GM19240 (cell line): Measurements from ENCODE around the gene SERPINB2.
"Not testable (repeated sequence)": the region's sequence is repeated elsewhere in the genome, so short reads cannot be mapped to it uniquely, and the experiment has no call there.

Experiments
- DNase-seq: peaks from one replicate; pipeline ENCODE4 v3.0.0; 2011; ENCODE audit warnings: low spot score; ENCODE audit not compliant: insufficient read length

The SERPINB2 gene

DNA sequence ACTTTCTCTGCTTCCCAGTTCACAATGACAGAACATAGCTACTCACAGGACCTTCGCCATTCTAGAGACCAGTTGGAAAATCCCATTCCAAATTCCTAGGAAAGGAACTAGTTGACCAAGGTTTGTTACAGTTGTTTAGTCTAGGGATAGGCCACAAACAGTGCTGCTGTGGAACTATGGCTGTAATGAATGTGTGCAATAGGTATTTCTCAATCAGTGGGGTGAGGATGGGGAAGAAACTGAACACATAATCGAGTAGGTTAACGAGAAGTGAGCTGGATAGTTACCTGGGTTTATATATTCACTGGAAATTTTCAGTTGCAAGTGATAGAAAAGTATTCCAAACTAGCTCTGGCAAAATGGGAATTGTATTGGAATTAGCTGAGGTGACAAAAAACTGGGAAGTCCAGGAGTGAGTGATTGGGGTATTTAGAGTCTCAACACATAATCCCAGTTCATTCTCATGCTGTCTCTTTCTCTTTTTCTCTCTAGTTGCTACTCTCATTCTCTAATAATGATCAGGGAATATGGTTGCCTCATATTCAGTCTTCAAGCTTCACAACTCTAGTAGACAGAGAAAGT lies 43.4 kb downstream of the SERPINB2 start:
- no peak for DNase-seq

GRCh38 chr18:63936156-63936931 lies 48.8 kb downstream of the SERPINB2 start:
- peak; percentile 40 for DNase-seq

- no peak for DNase-seq
These were observed 49.5 kb downstream of the SERPINB2 start for GRCh38 chr18:63936932-63937393.

DNA sequence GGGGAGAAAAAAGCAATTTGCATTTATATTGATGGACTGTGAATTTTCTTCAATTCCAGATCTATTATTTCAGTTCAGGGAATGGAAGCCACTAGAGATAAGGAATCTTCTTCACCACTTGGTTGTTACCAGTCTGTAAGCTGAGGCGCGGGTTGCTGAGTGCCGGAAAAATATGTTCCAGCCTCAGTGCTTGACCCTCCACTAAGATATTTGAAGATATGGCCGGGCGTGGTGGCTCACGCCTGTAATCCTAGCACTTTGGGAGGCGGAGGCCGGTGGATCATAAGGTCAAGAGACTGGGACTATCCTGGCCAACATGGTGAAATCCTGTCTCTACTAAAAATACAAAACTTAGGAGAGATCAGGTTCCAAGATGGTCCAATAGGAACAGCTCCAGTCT lies 52.5 kb downstream of the SERPINB2 start:
- DNase-seq, result no peak

DNA sequence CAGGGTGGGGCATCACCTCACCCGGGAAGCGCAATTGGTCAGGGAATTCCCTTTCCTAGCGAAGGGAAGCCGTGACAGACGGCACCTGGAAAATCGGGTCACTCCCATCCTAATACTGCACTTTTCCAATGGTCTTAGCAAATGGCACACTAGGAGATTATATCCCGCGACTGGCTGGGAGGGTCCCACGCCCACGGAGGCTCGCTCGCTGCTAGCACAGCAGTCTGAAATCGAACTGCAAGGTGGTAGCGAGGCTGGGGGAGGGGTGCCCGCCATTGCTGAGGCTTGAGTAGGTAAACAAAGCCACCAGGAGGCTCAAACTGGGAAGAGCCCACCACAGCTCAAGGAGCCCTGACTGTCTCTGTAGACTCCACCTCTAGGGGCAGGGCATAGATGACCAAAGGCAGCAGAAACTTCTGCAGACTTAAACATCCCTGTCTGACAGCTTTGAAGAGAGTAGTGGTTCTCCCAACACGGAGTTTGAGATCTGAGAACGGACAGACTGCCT lies 53.1 kb downstream of the SERPINB2 start:
- DNase-seq, result not testable (repeated sequence)

DNA sequence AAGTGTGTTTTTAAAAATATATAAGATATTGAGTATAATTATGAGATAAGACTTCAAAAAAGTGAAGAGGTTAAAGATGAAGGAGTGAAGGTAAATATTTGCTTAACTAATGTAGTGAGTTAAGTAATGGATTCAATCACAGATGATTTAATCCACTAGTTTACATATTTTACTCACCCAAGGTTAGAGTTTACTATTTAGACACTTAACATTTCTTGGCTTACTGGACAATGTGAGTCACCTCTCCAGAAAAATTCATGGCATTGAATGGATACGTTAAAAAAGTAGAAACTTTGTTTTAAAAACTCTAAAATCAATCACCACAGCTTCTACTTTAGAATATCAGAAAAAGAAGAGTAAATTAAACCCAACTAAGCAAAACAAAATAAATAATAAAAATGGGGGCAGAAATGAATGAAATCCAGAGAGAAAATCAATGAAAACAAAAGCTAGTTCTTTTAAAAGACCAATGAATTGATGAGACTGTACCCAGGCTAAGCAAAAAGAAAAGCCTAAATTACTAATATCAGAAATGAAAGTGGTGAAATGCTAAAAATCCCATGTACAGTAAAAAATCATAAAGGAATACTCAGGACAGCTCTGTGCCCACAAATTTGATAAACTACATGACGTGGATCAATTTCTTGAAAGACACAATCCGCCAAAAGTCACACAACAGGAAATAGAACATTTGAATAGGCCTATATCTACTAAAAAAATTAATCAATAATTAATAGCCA lies 59.7 kb downstream of the SERPINB2 start:
- DNase-seq, result no peak

DNA sequence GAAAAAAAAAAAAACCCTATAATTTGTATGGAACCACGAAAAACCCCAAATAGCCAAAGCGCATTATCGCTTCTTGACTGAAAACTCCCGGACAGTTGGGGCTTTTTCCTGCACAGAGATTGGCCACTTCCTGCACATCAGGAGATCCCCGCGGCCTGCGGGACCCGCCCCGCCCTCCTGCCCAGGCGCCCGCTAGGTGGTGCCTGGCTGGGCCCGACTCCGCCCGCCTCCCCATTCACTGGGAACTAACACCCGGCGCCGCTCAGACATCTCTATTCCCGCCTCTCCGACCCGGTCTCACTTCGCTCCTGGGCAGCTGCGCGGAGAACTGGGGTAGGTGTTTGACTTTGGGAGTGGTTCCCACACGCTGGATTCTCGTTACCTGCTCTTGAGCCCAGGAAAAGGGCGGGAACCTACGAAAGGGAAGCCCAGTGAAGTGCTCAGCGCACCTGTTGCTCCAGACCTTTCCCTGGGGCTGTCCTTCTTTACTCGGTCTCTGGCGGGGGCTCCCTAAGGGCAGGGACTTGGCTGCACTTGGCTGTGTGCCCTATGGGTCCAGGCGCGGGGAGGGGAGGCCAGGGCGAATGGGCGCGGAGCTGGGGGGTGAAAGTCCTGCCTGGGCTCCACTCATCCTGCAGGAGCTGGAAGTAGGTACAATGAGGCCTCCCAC lies 61.7 kb downstream of the SERPINB2 start, which contains the start of gene HMSD:
Gene HMSD, plus strand, starts transcription at position 234 of the 670 bp plus-strand sequence. CDS start 4,155 bp downstream, outside the sequence.
- peak; percentile 20 for DNase-seq

GRCh38 chr18:63951302-63951705 lies 63.8 kb downstream of the SERPINB2 start:
- no peak for DNase-seq
